Liver (tissue), 9 donors: ENCODE measurements around the gene FCGR3A. TPM values are rescaled to one million over a fixed set of nuclear protein-coding genes. Genes with fewer than 3 reads are reported as not detected.
"Not testable (repeated sequence)": the region's sequence is repeated elsewhere in the genome, so short reads cannot be mapped to it uniquely, and the experiment has no call there.

Experiments
- DNase-seq: peaks from one replicate; pipeline ENCODE4 v3.0.0-alpha.2; 2017; ENCODE audit warnings: low spot score
- H3K27ac ChIP-seq, 2 donors: one replicate each; pipeline ENCODE4 v1.7.0; 2013; ENCODE audit warnings: inconsistent platforms in 2 of 2, low read length in 2 of 2, control low read depth in 1 of 2, low read depth in 1 of 2, mild to moderate bottlenecking in 1 of 2
- H3K27me3 ChIP-seq, 4 donors: one replicate each; pipeline versions ENCODE4 v1.6.1 to v1.7.0; 2013; ENCODE audit warnings: low read length in 3 of 4, inconsistent platforms in 1 of 4, mild to moderate bottlenecking in 1 of 4, moderate library complexity in 1 of 4; ENCODE audit not compliant: control insufficient read depth in 4 of 4, insufficient read depth in 4 of 4
- H3K36me3 ChIP-seq, 4 donors: one replicate each; pipeline versions ENCODE4 v1.6.1 to v1.7.0; 2013; ENCODE audit warnings: low read length in 3 of 4, mild to moderate bottlenecking in 3 of 4, low read depth in 1 of 4, moderate library complexity in 1 of 4; ENCODE audit not compliant: control insufficient read depth in 4 of 4, insufficient read depth in 3 of 4
- H3K4me1 ChIP-seq, 4 donors: one replicate each; pipeline versions ENCODE4 v1.6.1 to v1.7.0; 2013; ENCODE audit warnings: low read length in 3 of 4, mild to moderate bottlenecking in 3 of 4, moderate library complexity in 1 of 4; ENCODE audit not compliant: control insufficient read depth in 4 of 4, insufficient read depth in 4 of 4
- H3K4me3 ChIP-seq, 3 donors: one replicate each; pipeline versions ENCODE4 v1.6.1 to v1.7.0; 2013; ENCODE audit warnings: low read length in 3 of 3, control low read depth in 1 of 3, low read depth in 1 of 3, mild to moderate bottlenecking in 1 of 3
- H3K9ac ChIP-seq, 2 donors: one replicate each; pipeline ENCODE4 v1.7.0; 2013; ENCODE audit warnings: low read length in 2 of 2, mild to moderate bottlenecking in 2 of 2, moderate library complexity in 2 of 2, control low read depth in 1 of 2, low read depth in 1 of 2
- H3K9me3 ChIP-seq, 4 donors: one replicate each; pipeline versions ENCODE4 v1.6.1 to v1.7.0; 2013; ENCODE audit warnings: low read length in 3 of 4; ENCODE audit not compliant: control insufficient read depth in 4 of 4
- RXRA ChIP-seq, 2 donors: IDR thresholded peaks; 2 replicates each; pipeline ENCODE4 v1.6.1; 2017 to 2018; ENCODE audit warnings: antibody characterized with exemption in 2 of 2, mild to moderate bottlenecking in 1 of 2
- YY1 ChIP-seq: IDR thresholded peaks from 2 replicates; pipeline ENCODE4 v1.6.1; 2016; ENCODE audit warnings: antibody characterized with exemption, mild to moderate bottlenecking
- WGBS: extraction: QIAGEN DNeasy Blood & Tissue Kit; methylation state at CpG from one replicate; pipeline ENCODE4 v1.1.7; 2013; 5-methylcytosine and 5-hydroxymethylcytosine counted together
- polyA plus RNA-seq, 2 donors: library from polyadenylated mRNA; stranded (reverse) in 1 of 2; unstranded in 1 of 2; fragments of 200-250 nt in 1 of 2; fragments of >200 nt in 1 of 2; fragmentation: Nextera tagmentation in 1 of 2; extraction: Ambion mirVana in 1 of 2; gene quantifications; one replicate each; pipeline versions ENCODE4 v1.2.1 to v1.2.3, GENCODE V29; 2013 to 2015
- total RNA-seq, 2 donors: library from RNA; depleted of rRNA; stranded (reverse); fragments of >200 nt; gene quantifications; one replicate each; pipeline ENCODE4 v1.2.3, GENCODE V29; 2014
- TF ChIP-seq, protein P1 (sequence below): IDR thresholded peaks from 2 replicates; pipeline ENCODE4 v1.6.1; 2016; ENCODE audit warnings: antibody characterized with exemption
- TF ChIP-seq, protein P2 (sequence below): IDR thresholded peaks from 2 replicates; pipeline ENCODE4 v1.6.1; 2016; ENCODE audit warnings: antibody characterized with exemption
- donor health status: healthy.
- donor health status: healthy.
- donor health status: healthy.
- donor health status: healthy.
- donor health status: healthy.

The FCGR3A gene
- total and polyA plus RNA-seq, 4 donors, result 9.8 to 70.1 (median 49.2) TPM

GRCh38 chr1:161524742-161525291 is 24.8 kb downstream of the FCGR3A start:
- WGBS, result 17% methylated on average over 40 of the region's 55 CpGs
- not testable (repeated sequence) for H3K36me3 ChIP-seq, H3K4me1 ChIP-seq, H3K4me3 ChIP-seq, H3K9me3 ChIP-seq, H3K9ac ChIP-seq, DNase-seq, H3K27me3 ChIP-seq
- H3K27ac ChIP-seq, result peak overlapping the region; percentile 12 to 88

GRCh38 chr1:161523817-161524741 is 25.5 kb downstream of the FCGR3A start, which contains the start of gene HSPA6:
Gene HSPA6, plus strand, starts transcription at chr1:161524540. Its CDS starts 119 bp downstream, at chr1:161524659.
- DNase-seq, result peak; percentile 87
- Histone ChIP-seq H3K27ac (peak within 1 kb of the TSS; percentile 57 to 88), H3K9ac (peak within 1 kb of the TSS; percentile 23 to 68), H3K4me3 (peak within 1 kb of the TSS; percentile 6 to 84 (median 44))
- not testable (repeated sequence) for H3K9me3 ChIP-seq, H3K27me3 ChIP-seq, H3K4me1 ChIP-seq, H3K36me3 ChIP-seq
- under 1% methylated on average over 63 of the region's 72 CpGs for WGBS
- TF ChIP-seq, protein P1, sequence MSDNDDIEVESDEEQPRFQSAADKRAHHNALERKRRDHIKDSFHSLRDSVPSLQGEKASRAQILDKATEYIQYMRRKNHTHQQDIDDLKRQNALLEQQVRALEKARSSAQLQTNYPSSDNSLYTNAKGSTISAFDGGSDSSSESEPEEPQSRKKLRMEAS, result peak; percentile 74
- TF ChIP-seq, protein P2, sequence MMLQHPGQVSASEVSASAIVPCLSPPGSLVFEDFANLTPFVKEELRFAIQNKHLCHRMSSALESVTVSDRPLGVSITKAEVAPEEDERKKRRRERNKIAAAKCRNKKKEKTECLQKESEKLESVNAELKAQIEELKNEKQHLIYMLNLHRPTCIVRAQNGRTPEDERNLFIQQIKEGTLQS, result peak; percentile 100
- TF ChIP-seq RXRA (IDR thresholded peaks at IDR 0.05) (peak in 1 of 2 donors; percentile 21), YY1 (peak; percentile 29)

DNA sequence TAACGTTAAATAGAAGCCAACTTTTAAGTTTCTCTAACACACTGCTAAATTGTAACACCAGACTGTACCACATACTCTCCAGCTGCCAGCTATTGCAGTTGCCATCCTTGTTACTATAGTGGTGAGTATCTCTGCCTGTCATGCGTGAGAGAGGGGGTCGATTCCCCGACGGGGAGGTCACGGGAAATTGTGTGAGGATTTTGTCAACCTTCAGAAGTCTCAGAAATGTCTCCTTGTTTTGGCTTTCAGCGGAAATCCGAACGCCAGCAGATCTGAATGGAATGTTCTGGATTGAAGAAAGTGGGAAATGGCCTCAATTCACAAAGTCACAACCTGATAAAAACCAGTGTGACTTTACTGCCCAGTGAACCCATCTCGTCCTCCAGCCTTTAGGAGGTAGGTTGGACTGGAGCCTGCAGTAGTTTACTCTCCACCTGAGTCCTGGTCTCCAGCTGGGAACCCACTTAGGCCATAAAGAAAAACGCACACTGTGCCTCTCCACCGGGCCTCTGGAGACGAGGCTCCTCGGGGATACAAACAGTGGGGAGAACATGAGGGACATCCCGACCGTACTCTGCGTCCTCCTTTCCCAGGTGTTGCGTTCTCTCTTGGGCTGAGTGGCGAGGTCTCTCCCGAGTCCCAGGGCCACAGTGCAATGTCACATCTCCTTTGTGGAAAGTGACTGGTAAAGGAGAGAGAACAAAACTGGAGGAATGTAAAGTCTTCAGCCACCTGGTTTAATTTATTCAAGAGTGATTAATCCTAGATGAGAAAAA is 26.4 kb downstream of the FCGR3A start:
- not testable (repeated sequence) for H3K4me1 ChIP-seq, H3K4me3 ChIP-seq, DNase-seq, H3K9me3 ChIP-seq, H3K27ac ChIP-seq, H3K36me3 ChIP-seq, H3K9ac ChIP-seq, H3K27me3 ChIP-seq
- 87% methylated on average over 20 of the region's 20 CpGs for WGBS

DNA sequence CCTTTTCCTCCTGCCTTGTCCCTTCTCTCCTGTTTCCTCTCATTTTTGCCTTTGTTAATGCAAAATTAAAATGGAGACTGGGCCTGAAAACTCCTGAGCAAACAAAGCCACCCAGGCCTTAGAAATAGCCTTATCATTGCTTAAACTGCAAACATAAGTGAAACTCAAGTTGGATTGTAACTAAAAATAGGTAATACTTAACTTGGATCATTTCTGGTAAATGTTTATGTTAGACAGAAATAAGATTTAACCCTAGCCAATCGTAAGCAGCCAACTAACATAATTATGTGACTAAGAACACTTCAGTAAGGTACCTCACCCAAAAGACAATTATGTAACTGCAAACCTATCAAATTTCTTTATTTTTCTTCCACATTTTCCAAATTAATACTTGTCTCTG is 35.7 kb downstream of the FCGR3A start:
- DNase-seq, H3K27ac ChIP-seq, H3K27me3 ChIP-seq, H3K9me3 ChIP-seq, H3K4me1 ChIP-seq, H3K9ac ChIP-seq, H3K36me3 ChIP-seq, H3K4me3 ChIP-seq: not testable (repeated sequence)
- 78% methylated on average over 1 of the region's 1 CpG for WGBS

DNA sequence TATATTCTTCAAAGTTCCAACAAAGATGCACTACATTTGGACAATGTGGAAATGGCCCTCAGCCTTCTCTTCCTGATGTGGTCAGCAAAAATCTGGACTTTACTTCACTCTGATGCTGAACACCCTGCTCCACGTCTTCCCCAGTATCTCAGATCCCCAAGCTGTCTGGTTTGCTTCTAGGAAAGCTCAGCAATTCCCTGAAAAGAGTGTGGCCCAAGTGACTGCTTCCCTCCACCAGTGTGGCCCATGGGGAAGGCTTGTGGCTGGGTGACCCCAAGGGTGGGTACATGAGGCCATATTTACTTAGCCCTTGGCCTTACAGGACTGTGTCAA is 36.2 kb downstream of the FCGR3A start:
- H3K36me3 ChIP-seq, H3K9me3 ChIP-seq, H3K4me1 ChIP-seq, DNase-seq, H3K27ac ChIP-seq, H3K9ac ChIP-seq, H3K4me3 ChIP-seq, H3K27me3 ChIP-seq: not testable (repeated sequence)
- 79% methylated on average over 1 of the region's 1 CpG for WGBS

GRCh38 chr1:161512636-161513447 is 36.8 kb downstream of the FCGR3A start:
- 87% methylated on average over 6 of the region's 6 CpGs for WGBS

More at GRCh38 chr1:161512636-161513447, 36.8 kb downstream of the FCGR3A start:
- H3K9me3 ChIP-seq, H3K4me1 ChIP-seq, H3K27ac ChIP-seq, H3K27me3 ChIP-seq, H3K4me3 ChIP-seq, DNase-seq, H3K9ac ChIP-seq, H3K36me3 ChIP-seq: not testable (repeated sequence)
